HepG2 (cell line): Measurements from ENCODE around the gene ZFYVE28. TPM values are rescaled to one million over a fixed set of nuclear protein-coding genes. Genes with fewer than 3 reads are reported as not detected.
A peak's percentile ranks its signal among the peaks of the same experiment; 100 is the strongest.

ENCODE experiments used
- CHD2 ChIP-seq: IDR thresholded peaks from 2 replicates; pipeline ENCODE4 v1.6.1; 2011; ENCODE audit warnings: low read depth, low read length, improper control_type of control experiment
- GZF1 ChIP-seq: sonication (generic); formaldehyde crosslinking; IDR thresholded peaks from 2 replicates; pipeline ENCODE4 v1.5.1; 2020; ENCODE audit warnings: mild to moderate bottlenecking, missing genetic modification reagents
- HHEX ChIP-seq: IDR thresholded peaks from 2 replicates; pipeline ENCODE4 v1.6.1; 2016; ENCODE audit warnings: control low read depth
- HNRNPH1 ChIP-seq: fragments of 200-400 bp; formaldehyde crosslinking; optimal IDR thresholded peaks from 2 replicates; pipeline ENCODE3; 2017; ENCODE audit warnings: mild to moderate bottlenecking, low read depth, low read length
- MLXIP ChIP-seq: sonication (generic); formaldehyde crosslinking; IDR thresholded peaks from 2 replicates; pipeline ENCODE4 v1.9.0; 2021; ENCODE audit warnings: missing genetic modification reagents, borderline replicate concordance
- NFE2L2 ChIP-seq: fragments of 150-350 bp; IDR thresholded peaks from 2 replicates; pipeline ENCODE4 v1.6.1; 2014; ENCODE audit warnings: low read length
- PHF5A ChIP-seq: IDR thresholded peaks from one replicate; pipeline ENCODE4 v1.6.1; 2018; ENCODE audit warnings: low read depth, missing genetic modification reagents; ENCODE audit not compliant: unreplicated experiment
- RBAK ChIP-seq: sonication (generic); formaldehyde crosslinking; IDR thresholded peaks from 2 replicates; pipeline ENCODE4 v1.5.1; 2020; ENCODE audit warnings: mild to moderate bottlenecking, missing genetic modification reagents
- SOX5 ChIP-seq: IDR thresholded peaks from 2 replicates; pipeline ENCODE4 v1.6.1; 2016; ENCODE audit warnings: borderline replicate concordance
- SSRP1 ChIP-seq: IDR thresholded peaks from 2 replicates; pipeline ENCODE4 v1.6.1; 2016; ENCODE audit warnings: control low read depth
- TCF7 ChIP-seq: sonication (generic); IDR thresholded peaks from 2 replicates; pipeline ENCODE4 v1.6.1; 2016; ENCODE audit warnings: antibody characterized with exemption, low read depth
- THYN1 ChIP-seq: sonication (generic); formaldehyde crosslinking; IDR thresholded peaks from 2 replicates; pipeline ENCODE4 v1.8.1; 2023; ENCODE audit warnings: low read depth, mild to moderate bottlenecking, moderate library complexity, missing genetic modification reagents, borderline replicate concordance
- TOPORS ChIP-seq: sonication (generic); formaldehyde crosslinking; IDR thresholded peaks from 2 replicates; pipeline ENCODE4 v1.8.0; 2023; ENCODE audit warnings: mild to moderate bottlenecking, missing genetic modification reagents
- ZC3H4 ChIP-seq: sonication (generic); formaldehyde crosslinking; IDR thresholded peaks from 2 replicates; pipeline ENCODE4 v1.4.0; 2020; ENCODE audit warnings: missing genetic modification reagents, borderline replicate concordance
- ZFAT ChIP-seq: sonication (generic); formaldehyde crosslinking; conservative IDR thresholded peaks from 2 replicates; pipeline ENCODE4 v1.8.1; 2023; ENCODE audit warnings: missing genetic modification reagents, inconsistent platforms
- ZNF160 ChIP-seq: sonication (generic); formaldehyde crosslinking; IDR thresholded peaks from 2 replicates; pipeline ENCODE4 v1.8.0; 2022; ENCODE audit warnings: mild to moderate bottlenecking, inconsistent platforms, missing genetic modification reagents
- ZNF354B ChIP-seq: sonication (generic); formaldehyde crosslinking; IDR thresholded peaks from 2 replicates; pipeline ENCODE4 v1.8.0; 2022; ENCODE audit warnings: mild to moderate bottlenecking, missing genetic modification reagents
- ZNF570 ChIP-seq: sonication (generic); formaldehyde crosslinking; IDR thresholded peaks from 2 replicates; pipeline ENCODE4 v1.4.0; 2020; ENCODE audit warnings: mild to moderate bottlenecking, missing genetic modification reagents, borderline replicate concordance
- ZNF576 ChIP-seq: sonication (generic); formaldehyde crosslinking; IDR thresholded peaks from 2 replicates; pipeline ENCODE4 v1.4.0; 2020; ENCODE audit warnings: mild to moderate bottlenecking, missing genetic modification reagents
- ZNF691 ChIP-seq: sonication (generic); formaldehyde crosslinking; IDR thresholded peaks from 2 replicates; pipeline ENCODE4 v1.4.0; 2020; ENCODE audit warnings: missing genetic modification reagents, low read depth, mild to moderate bottlenecking, borderline replicate concordance
- ZNF713 ChIP-seq: sonication (generic); formaldehyde crosslinking; IDR thresholded peaks from 2 replicates; pipeline ENCODE4 v1.4.0; 2020; ENCODE audit warnings: mild to moderate bottlenecking, missing genetic modification reagents
- ZUFSP ChIP-seq: sonication (generic); formaldehyde crosslinking; IDR thresholded peaks from 2 replicates; pipeline ENCODE4 v1.9.0; 2021; ENCODE audit warnings: missing genetic modification reagents, mild to moderate bottlenecking, borderline replicate concordance
- polyA plus RNA-seq, 8 experiments: library from polyadenylated mRNA; depleted of rRNA in 3 of 8; stranded (reverse) in 7 of 8; unstranded in 1 of 8; fragments of >200 nt; fragmentation: Illumina TruSeq in 4 of 8; extraction: Trizol in 4 of 8; gene quantifications; 2 replicates each; pipeline versions ENCODE4 v1.2.1 to v1.2.3, GENCODE V29; 2011 to 2016; ENCODE audit warnings: low read depth in 4 of 8, missing spikeins in 1 of 8, mixed read lengths in 1 of 8; ENCODE audit not compliant: insufficient read depth in 1 of 8
- total RNA-seq, 5 experiments: library from RNA; depleted of rRNA; stranded (reverse); fragments of >200 nt; fragmentation: Illumina TruSeq; extraction: Trizol; gene quantifications; 2 replicates each; pipeline ENCODE4 v1.2.3, GENCODE V29; 2016; ENCODE audit warnings: low read depth in 1 of 5

ZFYVE28 gene
- total and polyA plus RNA-seq, 2 of the 13 experiments (the other 11 are each of a cell fraction or from before 2014, with no cell fraction given) = 0.12 to 0.22 TPM

- TF ChIP-seq ZUFSP (CRISPR knock-in tag) = no peak
- TF ChIP-seq ZNF576 (CRISPR knock-in tag) = no peak
- no peak for TF ChIP-seq PHF5A (CRISPR knock-in tag)
- TF ChIP-seq TCF7 = no peak
- 0 out of 2 replicates have a peak, but pooled peaks have one; percentile 35 for TF ChIP-seq ZNF691
- no peak for TF ChIP-seq TOPORS (CRISPR knock-in tag)
- no peak for TF ChIP-seq ZFAT
- TF ChIP-seq SSRP1 (CRISPR knock-in tag) = no peak
- TF ChIP-seq THYN1 (CRISPR knock-in tag) = no peak
- no peak for TF ChIP-seq SOX5
- no peak for TF ChIP-seq NFE2L2
- TF ChIP-seq RBAK (CRISPR knock-in tag) = no peak
- no peak for TF ChIP-seq ZNF160 (CRISPR knock-in tag)
- no peak for TF ChIP-seq ZC3H4 (CRISPR knock-in tag)
- TF ChIP-seq CHD2 = peak; percentile 57; the same call in 1 of the 2 replicates
- no peak for TF ChIP-seq ZNF354B (CRISPR knock-in tag)
- no peak for TF ChIP-seq HHEX (CRISPR knock-in tag)
- 0 out of 2 replicates have a peak, but pooled peaks have one; percentile 52 for TF ChIP-seq MLXIP (CRISPR knock-in tag)
- TF ChIP-seq HNRNPH1 = no peak
- 0 out of 2 replicates have a peak, but pooled peaks have one; percentile 25 for TF ChIP-seq GZF1 (CRISPR knock-in tag)
- no peak for TF ChIP-seq ZNF713 (CRISPR knock-in tag)
- TF ChIP-seq ZNF570 (CRISPR knock-in tag) = no peak
These were observed 176.8 kb downstream of the ZFYVE28 start, which contains the start of the genes HAUS3 and POLN (continued) for GRCh38 chr4:2241410-2242353.
